ENCODE measurements around the gene TRDMT1.

Gene TRDMT1

GRCh38 chr10:17209302-17209701 is 7.8 kb upstream of the TRDMT1 start:
- DNase-seq = no peak

- DNase-seq = no peak
These were observed 7.0 kb upstream of the TRDMT1 start for GRCh38 chr10:17208476-17208875.

DNA sequence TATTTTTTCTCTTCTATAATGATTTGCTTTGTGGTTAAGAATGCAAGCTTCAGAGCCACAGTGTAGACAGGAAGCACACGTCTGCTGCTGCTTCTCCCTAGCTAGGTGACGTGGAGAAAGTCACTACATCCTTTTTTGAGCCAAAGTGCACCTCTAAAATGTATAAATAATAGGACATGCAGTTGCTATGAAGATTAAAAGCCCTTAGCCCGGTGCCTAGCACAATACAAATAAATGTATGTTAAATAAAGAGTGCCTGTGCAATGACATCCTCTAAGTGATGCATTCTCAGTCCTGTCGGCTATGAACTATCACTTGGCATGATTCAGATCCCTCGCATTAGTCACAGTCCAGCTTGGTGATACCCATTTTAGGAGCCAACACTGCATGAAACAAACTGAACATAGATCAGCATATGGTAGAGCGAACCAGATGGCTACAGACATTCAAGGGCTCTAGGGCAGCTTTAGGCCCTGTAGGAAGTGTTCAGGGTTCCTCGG is 4.8 kb upstream of the TRDMT1 start:
- DNase-seq = peak; percentile 18

DNA sequence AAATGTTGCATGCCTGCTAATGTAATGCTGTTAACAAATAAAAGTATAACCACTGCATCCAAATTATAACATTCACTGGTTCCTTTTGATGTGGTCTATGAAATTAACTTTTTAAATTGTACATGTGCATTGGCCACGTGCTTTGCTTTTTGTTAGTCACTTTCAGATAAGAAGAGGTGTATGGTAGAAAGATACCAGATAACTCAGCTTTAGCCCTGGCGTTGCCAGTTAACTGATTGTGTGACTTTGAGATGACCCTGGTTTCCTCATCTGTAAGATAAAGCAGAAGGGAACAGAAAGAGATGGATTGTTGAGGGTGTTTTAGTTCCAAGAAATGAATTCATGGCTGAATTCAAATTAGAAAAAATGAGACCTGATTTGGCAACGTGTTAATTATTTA is 1.9 kb upstream of the TRDMT1 start:
- no peak for DNase-seq

GRCh38 chr10:17202999-17203398 is 1.5 kb upstream of the TRDMT1 start:
- DNase-seq = no peak

- no peak for DNase-seq
These were observed 1.0 kb upstream of the TRDMT1 start for GRCh38 chr10:17202506-17202905.

DNA sequence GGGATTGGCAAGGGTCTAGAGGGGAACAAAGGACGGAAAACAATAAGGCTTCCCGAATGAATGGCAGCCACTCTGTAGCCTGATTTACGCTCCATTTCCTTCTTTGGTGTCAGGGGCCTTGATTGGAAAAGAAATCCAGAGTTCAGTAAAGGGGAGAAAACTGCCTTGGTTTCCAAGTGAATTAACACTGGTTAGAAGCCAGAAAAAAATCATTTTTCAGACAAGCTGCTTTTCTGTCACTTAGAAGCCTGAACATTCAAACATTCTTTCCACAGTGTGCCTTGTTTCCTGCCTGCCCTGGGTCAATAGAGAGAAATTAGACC is 283 bp upstream of the TRDMT1 start:
- no peak for DNase-seq

DNA sequence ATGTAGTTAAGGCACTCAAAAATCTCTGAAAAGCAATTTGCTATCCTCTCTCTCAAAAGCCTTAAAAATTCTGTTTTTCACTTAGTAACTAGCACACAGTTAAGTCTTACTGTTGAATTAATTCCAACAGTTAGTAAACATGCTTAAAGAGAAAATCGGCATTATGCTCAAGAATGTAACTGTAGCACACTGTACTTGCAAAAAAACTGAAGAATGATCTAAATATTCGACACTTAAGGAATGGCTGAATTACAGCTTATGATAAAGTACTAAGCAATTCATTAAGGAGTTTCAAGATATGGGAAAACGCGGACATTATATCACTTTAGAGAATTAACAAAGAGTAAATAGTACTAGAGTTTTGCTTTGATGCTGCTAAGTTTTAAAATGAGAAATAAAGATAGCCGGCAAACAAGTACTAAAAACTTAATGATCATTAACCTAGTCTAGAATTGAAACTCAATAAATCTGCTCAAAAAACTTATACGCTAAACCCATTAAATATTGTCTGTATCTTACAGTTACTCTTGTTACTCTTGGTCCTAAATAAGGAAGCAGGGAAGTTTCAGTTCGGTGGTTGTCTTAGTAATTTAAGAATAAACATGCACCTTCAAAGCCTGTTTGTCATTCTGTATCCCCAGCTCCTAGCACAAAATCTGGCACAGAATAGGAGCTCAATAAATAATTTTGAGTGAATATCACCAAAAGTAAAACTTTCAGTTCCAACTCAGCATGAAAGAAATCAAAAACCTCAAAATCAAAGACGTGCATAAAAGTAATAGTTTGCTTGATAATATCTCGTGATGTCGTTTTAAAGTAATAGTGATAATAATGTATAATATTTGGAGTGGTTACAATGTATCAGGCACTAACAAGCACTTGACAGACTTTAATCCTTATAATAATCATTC is 1.2 kb downstream of the TRDMT1 start:
- no peak for DNase-seq

DNA sequence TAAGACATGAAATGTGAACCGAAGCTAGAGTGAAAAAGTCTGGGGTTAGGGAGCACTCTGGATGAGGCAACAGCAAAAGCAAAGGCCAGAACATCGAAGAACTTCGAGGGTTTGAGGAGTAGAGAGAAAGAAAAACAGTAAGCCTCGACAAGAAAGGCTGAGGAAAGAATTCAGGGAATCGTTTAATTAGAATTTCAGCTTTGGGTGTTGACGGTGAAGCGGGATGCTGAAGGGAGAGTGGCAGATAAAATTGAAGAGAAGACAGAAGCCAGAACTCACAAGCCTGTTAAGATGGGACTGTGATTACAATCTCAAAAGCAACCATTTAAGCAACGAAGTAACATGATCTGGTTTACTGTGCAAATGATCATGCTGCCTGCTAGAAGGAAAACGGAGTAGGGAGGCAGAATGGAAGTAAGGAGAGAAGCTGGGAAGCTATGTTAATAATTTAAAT is 2.1 kb downstream of the TRDMT1 start:
- no peak for DNase-seq

DNA sequence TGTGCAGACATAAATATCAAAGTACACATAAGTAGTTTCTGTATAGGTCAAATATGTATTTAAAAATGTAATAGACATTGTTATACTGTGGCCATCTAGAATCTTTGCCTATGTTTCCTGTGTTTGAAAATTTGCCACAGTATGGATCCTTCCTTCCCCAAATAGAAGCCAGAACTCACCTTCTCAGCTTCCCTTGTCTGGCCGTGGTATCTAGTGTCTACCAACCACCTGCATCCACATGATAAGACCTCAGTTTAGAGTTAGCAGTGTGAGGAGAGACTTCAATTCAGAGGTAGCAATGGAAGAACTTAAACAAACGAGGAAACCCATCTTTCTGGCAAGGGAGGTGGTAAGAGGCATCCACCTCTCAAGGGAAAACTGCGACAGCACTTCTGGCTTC is 4.9 kb downstream of the TRDMT1 start:
- DNase-seq = no peak

DNA sequence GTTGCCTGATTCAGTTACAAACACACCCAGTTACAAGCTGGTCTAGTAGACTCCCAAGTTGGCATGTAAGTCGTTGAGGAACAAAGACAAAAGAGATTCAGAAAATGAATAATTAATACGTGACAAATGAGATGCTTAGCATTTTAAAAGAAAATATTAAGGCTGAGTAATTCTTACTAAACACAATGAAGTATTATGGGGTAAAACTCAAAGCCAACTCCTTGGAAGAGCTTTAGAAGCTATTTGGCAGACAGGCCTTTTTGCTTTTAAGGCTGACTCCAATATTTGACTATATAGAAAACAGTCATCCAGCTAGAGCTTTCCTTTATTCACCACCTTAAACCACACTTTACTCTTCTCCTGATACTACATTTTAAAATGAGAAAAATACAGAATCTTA is 5.4 kb downstream of the TRDMT1 start:
- no peak for DNase-seq

GRCh38 chr10:17195083-17195482 is 6.4 kb downstream of the TRDMT1 start:
- DNase-seq = no peak

DNA sequence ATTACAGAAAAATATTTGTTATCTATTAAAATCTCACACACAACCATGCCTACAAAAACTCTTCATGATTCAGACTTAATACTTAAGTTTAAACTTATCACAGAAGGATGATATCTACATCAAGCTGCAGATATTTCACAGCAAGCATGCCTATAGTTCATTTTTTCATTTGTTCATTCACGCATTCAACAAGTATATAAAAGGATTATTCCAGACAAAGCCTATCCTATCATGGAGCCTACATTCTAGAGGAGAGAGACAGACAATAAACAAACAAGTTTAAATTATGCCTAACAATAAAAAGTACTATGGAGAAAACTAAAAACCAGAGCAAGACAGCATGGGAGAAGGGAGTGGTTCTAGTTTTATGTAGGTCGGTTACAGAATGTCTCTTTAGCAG is 10.9 kb downstream of the TRDMT1 start:
- no peak for DNase-seq

DNA sequence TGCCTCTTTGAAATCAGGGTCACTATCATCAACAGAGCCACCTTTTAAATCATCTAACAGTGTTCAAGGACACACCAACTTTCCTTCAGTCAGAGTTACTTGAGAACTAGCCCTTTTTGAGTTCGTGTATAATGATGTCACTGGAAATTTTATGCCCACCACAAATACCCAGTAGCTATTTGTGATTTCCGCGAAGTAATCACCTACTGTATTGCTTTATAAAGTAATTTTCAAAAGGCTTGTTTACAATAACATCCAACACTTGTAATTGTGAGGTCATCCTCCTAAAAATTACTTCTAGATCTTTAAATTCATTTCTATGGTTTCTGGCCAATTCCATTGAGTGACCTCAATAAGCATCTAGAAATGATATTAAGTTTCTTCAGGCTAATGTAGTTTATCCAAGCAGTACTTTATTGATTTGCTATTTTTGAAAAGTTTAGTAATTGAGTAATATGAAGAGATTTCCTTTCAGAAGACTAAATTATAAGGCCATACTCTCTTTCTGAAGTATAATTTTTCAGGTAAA is 12.8 kb downstream of the TRDMT1 start:
- DNase-seq = no peak

DNA sequence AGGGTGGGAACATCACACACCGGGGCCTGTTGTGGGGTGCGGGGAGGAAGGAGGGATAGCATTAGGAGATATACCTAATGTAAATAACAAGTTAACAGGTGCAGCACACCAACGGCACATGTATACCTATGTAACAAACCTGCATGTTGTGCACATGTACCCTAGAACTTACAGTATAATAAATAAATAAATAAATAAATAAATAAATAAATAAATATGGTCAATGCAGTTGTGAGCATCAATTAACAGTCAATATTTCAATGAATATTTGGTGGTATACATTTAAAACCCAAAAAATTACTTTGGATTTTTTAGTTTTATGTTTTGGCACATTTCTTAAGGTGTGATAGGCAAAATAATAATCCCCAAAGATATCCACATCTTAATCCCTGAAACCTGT is 15.6 kb downstream of the TRDMT1 start:
- DNase-seq = no peak

- DNase-seq = no peak
These were observed 18.4 kb downstream of the TRDMT1 start for GRCh38 chr10:17183110-17183509.

DNA sequence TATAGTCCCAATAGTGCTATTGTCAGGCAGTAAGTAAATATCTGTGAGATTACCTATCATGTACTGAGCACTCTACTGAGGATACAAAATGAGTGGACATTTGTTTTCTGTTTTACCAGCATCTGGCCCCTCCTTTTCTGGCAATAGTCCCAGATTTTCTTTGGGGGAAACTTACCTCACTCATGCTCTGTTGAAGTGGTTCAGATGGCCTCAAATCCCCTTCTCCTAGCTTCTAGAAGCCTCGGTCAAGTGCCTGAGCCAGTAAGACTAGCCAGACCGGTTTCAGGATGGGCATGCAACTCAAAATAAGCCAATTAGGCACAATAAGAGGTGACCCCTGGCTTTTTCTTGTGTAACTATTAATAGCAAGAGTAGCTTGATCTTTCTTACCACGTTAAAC is 19.7 kb downstream of the TRDMT1 start:
- no peak for DNase-seq

DNA sequence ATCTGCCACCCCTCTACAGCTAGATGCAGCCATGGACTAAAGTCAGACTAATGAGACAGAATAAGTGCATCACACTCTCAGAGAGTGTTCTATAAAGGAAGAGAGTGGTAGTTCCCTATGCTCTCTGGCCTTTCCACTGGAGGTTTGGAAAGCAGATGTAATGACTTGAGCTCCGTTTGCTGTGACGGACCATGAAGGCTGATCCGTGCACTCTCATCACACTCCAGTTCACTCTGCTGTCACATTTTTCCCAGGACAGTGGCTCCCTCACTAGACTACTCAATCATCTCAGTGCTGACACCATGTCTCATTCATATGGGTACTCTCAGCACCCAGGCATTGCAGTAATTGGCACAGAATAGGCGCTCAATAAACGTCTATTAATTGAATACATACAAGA is 20.4 kb downstream of the TRDMT1 start:
- DNase-seq = no peak

- no peak for DNase-seq
These were observed 22.5 kb downstream of the TRDMT1 start for GRCh38 chr10:17179002-17179401.

GRCh38 chr10:17178006-17178405 is 23.5 kb downstream of the TRDMT1 start:
- DNase-seq = no peak

- no peak for DNase-seq
These were observed 24.5 kb downstream of the TRDMT1 start for GRCh38 chr10:17177014-17177413.

GRCh38 chr10:17176091-17176490 is 25.4 kb downstream of the TRDMT1 start:
- no peak for DNase-seq

DNA sequence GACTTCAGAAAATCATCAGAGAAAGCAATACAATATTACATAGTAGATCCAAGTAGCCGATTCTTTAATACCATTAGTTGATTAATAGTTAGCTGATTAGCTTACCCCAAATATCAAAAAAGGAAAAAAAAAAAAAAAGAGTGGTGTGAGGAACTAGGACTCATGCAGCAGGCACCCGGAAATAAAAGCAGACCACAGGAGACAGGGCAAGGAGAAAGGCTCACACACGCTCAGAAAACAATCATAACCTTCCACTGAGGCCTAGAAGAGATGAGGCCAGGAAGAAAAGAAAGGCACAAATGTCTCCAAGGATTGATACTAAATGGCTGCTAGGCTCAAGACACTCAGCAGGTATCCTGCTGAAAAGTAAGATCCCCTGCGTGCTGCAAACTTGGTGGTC is 25.9 kb downstream of the TRDMT1 start:
- DNase-seq = no peak

- no peak for DNase-seq
These were observed 26.8 kb downstream of the TRDMT1 start for GRCh38 chr10:17174626-17175025.

DNA sequence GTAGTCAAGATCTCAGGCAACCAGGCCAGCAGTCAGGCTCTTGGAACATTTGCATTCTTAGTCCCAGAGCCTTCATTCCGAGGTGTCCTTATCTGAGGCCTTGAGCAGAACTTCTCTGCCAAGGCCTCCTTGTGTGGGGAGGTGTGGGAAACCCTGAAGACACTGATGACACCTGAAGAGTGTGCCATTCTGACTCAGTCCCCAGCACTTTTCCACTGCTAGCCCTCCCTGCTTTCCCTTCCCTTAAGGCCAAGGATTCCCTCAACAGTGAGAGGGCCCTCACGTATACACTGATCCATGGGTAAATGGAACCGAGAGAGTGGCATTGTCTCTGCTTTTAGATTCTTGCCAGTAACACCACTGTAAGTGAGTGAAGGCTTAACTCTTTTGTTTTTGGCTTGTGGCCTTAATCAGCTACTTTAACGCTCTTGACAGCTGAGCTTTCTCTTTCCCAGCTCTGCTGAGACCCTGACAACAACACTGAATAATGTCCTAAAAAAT is 30.3 kb downstream of the TRDMT1 start:
- no peak for DNase-seq

Measured in NCI-H226 (cell line).